ENCODE measurements around the gene COPG2. TPM values are rescaled to one million over a fixed set of nuclear protein-coding genes. Genes with fewer than 3 reads are reported as not detected.
A peak's percentile ranks its signal among the peaks of the same experiment; 100 is the strongest.
"Not testable (repeated sequence)": the region's sequence is repeated elsewhere in the genome, so short reads cannot be mapped to it uniquely, and the experiment has no call there.

Gene COPG2
- 19.3 and 20.9 TPM in 2 replicates for total RNA-seq

GRCh38 chr7:130668258-130669084, at the start of gene COPG2:
Gene COPG2, minus strand, starts transcription at chr7:130668748. Its CDS starts 80 bp downstream, at chr7:130668668.
- intact Hi-C loops (cut with micrococcal nuclease): loop anchor here (1.0 to 10.0 kb wide), 9 partner anchors 19 to 1444 kb away; partner anchors contain the start of genes AHCYL2, SMKR1, TMEM209 and UBE2H

GRCh38 chr7:130712416-130712815, 43.9 kb upstream of the COPG2 start:
- intact Hi-C loops (cut with micrococcal nuclease): no loop called here
- no peak for DNase-seq (ENCODE audit: low spot score)
- H3K4me3 Mint-ChIP-seq: no peak overlapping the region
- no peaks in the 10 kb centered on the region for H3K4me1 Mint-ChIP-seq (ENCODE audit: low read depth)
- no peaks in the 10 kb centered on the region for H3K36me3 Mint-ChIP-seq (ENCODE audit: low read depth)
- H3K9me3 Mint-ChIP-seq: no peaks in the 10 kb centered on the region
- H3K27me3 Mint-ChIP-seq (ENCODE audit: insufficient read depth): peaks cover 11% of the 10 kb centered on the region
- H3K27ac Mint-ChIP-seq: no peak overlapping the region

More at GRCh38 chr7:130668258-130669084, at the start of gene COPG2:
- H3K36me3 Mint-ChIP-seq (ENCODE audit: low read depth): no peaks in the 10 kb centered on the region
- DNase-seq (ENCODE audit: low spot score): peak; percentile 76
- H3K9me3 Mint-ChIP-seq: no peaks in the 10 kb centered on the region
- peaks cover 22% of the 10 kb centered on the region for H3K4me1 Mint-ChIP-seq (ENCODE audit: low read depth)
- H3K27me3 Mint-ChIP-seq (ENCODE audit: insufficient read depth): no peaks in the 10 kb centered on the region
- H3K27ac Mint-ChIP-seq: peak within 1 kb of the TSS; percentile 41
- H3K4me3 Mint-ChIP-seq: peak within 1 kb of the TSS; percentile 88

- DNase-seq (ENCODE audit: low spot score): no peak
- Mint-ChIP-seq H3K9me3 (peaks cover 13% of the 10 kb centered on the region), H3K36me3 (ENCODE audit: low read depth) (no peaks in the 10 kb centered on the region), H3K27ac (no peak overlapping the region), H3K4me1 (ENCODE audit: low read depth) (no peaks in the 10 kb centered on the region), H3K27me3 (ENCODE audit: insufficient read depth) (peaks cover 8% of the 10 kb centered on the region), H3K4me3 (no peak overlapping the region)
- intact Hi-C loops (cut with micrococcal nuclease): no loop called here
Measured at GRCh38 chr7:130708766-130709165, 40.2 kb upstream of the COPG2 start.

GRCh38 chr7:130708001-130708400, 39.5 kb upstream of the COPG2 start:
- Mint-ChIP-seq H3K27ac (no peak overlapping the region), H3K27me3 (ENCODE audit: insufficient read depth) (peaks cover 8% of the 10 kb centered on the region)
- intact Hi-C loops (cut with micrococcal nuclease): no loop called here

GRCh38 chr7:130703851-130704250, 35.3 kb upstream of the COPG2 start:
- no peak overlapping the region for H3K27ac Mint-ChIP-seq
- intact Hi-C loops (cut with micrococcal nuclease): no loop called here
- peaks cover 14% of the 10 kb centered on the region for H3K9me3 Mint-ChIP-seq
- no peaks in the 10 kb centered on the region for H3K4me1 Mint-ChIP-seq (ENCODE audit: low read depth)
- no peak for DNase-seq (ENCODE audit: low spot score)
- H3K36me3 Mint-ChIP-seq (ENCODE audit: low read depth): no peaks in the 10 kb centered on the region
- no peak overlapping the region for H3K4me3 Mint-ChIP-seq
- peaks cover 6% of the 10 kb centered on the region for H3K27me3 Mint-ChIP-seq (ENCODE audit: insufficient read depth)

More at GRCh38 chr7:130708001-130708400, 39.5 kb upstream of the COPG2 start:
- Mint-ChIP-seq H3K36me3 (ENCODE audit: low read depth) (no peaks in the 10 kb centered on the region), H3K9me3 (peaks cover 14% of the 10 kb centered on the region), H3K4me3 (no peak overlapping the region), H3K4me1 (ENCODE audit: low read depth) (no peaks in the 10 kb centered on the region)
- no peak for DNase-seq (ENCODE audit: low spot score)

- Mint-ChIP-seq H3K27ac (no peak overlapping the region), H3K27me3 (ENCODE audit: insufficient read depth) (peaks cover 8% of the 10 kb centered on the region)
- intact Hi-C loops (cut with micrococcal nuclease): no loop called here
Measured at GRCh38 chr7:130701650-130702049, 33.1 kb upstream of the COPG2 start.

GRCh38 chr7:130700760-130701159, 32.2 kb upstream of the COPG2 start:
- peaks cover 5% of the 10 kb centered on the region for H3K27me3 Mint-ChIP-seq (ENCODE audit: insufficient read depth)
- H3K4me3 Mint-ChIP-seq: no peak overlapping the region
- no peaks in the 10 kb centered on the region for H3K36me3 Mint-ChIP-seq (ENCODE audit: low read depth)
- H3K4me1 Mint-ChIP-seq (ENCODE audit: low read depth): no peaks in the 10 kb centered on the region
- H3K9me3 Mint-ChIP-seq: peaks cover 3% of the 10 kb centered on the region
- DNase-seq (ENCODE audit: low spot score): no peak
- no peak overlapping the region for H3K27ac Mint-ChIP-seq
- intact Hi-C loops (cut with micrococcal nuclease): no loop called here

More at GRCh38 chr7:130701650-130702049, 33.1 kb upstream of the COPG2 start:
- H3K9me3 Mint-ChIP-seq: peaks cover 11% of the 10 kb centered on the region
- no peak overlapping the region for H3K4me3 Mint-ChIP-seq
- H3K4me1 Mint-ChIP-seq (ENCODE audit: low read depth): no peaks in the 10 kb centered on the region
- no peak for DNase-seq (ENCODE audit: low spot score)
- H3K36me3 Mint-ChIP-seq (ENCODE audit: low read depth): no peaks in the 10 kb centered on the region

- Mint-ChIP-seq H3K4me1 (ENCODE audit: low read depth) (no peaks in the 10 kb centered on the region), H3K27ac (no peak overlapping the region), H3K27me3 (ENCODE audit: insufficient read depth) (peaks cover 5% of the 10 kb centered on the region), H3K9me3 (peaks cover 3% of the 10 kb centered on the region), H3K36me3 (ENCODE audit: low read depth) (no peaks in the 10 kb centered on the region), H3K4me3 (no peak overlapping the region)
- intact Hi-C loops (cut with micrococcal nuclease): no loop called here
- DNase-seq (ENCODE audit: low spot score): no peak
Measured at GRCh38 chr7:130699686-130700085, 31.1 kb upstream of the COPG2 start.

GRCh38 chr7:130697820-130698219, 29.3 kb upstream of the COPG2 start:
- peaks cover 3% of the 10 kb centered on the region for H3K27me3 Mint-ChIP-seq (ENCODE audit: insufficient read depth)
- no peak overlapping the region for H3K4me3 Mint-ChIP-seq
- no peak overlapping the region for H3K27ac Mint-ChIP-seq
- no peaks in the 10 kb centered on the region for H3K4me1 Mint-ChIP-seq (ENCODE audit: low read depth)
- intact Hi-C loops (cut with micrococcal nuclease): no loop called here
- DNase-seq (ENCODE audit: low spot score): no peak
- H3K9me3 Mint-ChIP-seq: no peaks in the 10 kb centered on the region
- H3K36me3 Mint-ChIP-seq (ENCODE audit: low read depth): no peaks in the 10 kb centered on the region

GRCh38 chr7:130695840-130696239, 27.3 kb upstream of the COPG2 start:
- peaks cover 3% of the 10 kb centered on the region for H3K27me3 Mint-ChIP-seq (ENCODE audit: insufficient read depth)
- H3K4me3 Mint-ChIP-seq: no peak overlapping the region
- intact Hi-C loops (cut with micrococcal nuclease): no loop called here
- H3K36me3 Mint-ChIP-seq (ENCODE audit: low read depth): no peaks in the 10 kb centered on the region
- H3K9me3 Mint-ChIP-seq: peaks cover 15% of the 10 kb centered on the region
- H3K4me1 Mint-ChIP-seq (ENCODE audit: low read depth): no peaks in the 10 kb centered on the region
- no peak overlapping the region for H3K27ac Mint-ChIP-seq
- no peak for DNase-seq (ENCODE audit: low spot score)

GRCh38 chr7:130692396-130692795, 23.8 kb upstream of the COPG2 start:
- peaks cover 15% of the 10 kb centered on the region for H3K9me3 Mint-ChIP-seq
- H3K27ac Mint-ChIP-seq; intact Hi-C loops (cut with micrococcal nuclease); H3K4me1 Mint-ChIP-seq (ENCODE audit: low read depth); H3K36me3 Mint-ChIP-seq (ENCODE audit: low read depth); H3K4me3 Mint-ChIP-seq; DNase-seq (ENCODE audit: low spot score); H3K27me3 Mint-ChIP-seq (ENCODE audit: insufficient read depth): not testable (repeated sequence)

GRCh38 chr7:130689683-130690082, 21.1 kb upstream of the COPG2 start:
- H3K4me1 Mint-ChIP-seq (ENCODE audit: low read depth): no peaks in the 10 kb centered on the region
- peaks cover 18% of the 10 kb centered on the region for H3K9me3 Mint-ChIP-seq
- H3K27ac Mint-ChIP-seq: no peak overlapping the region
- no peaks in the 10 kb centered on the region for H3K36me3 Mint-ChIP-seq (ENCODE audit: low read depth)
- no peak for DNase-seq (ENCODE audit: low spot score)
- no peak overlapping the region for H3K4me3 Mint-ChIP-seq
- intact Hi-C loops (cut with micrococcal nuclease): no loop called here
- H3K27me3 Mint-ChIP-seq (ENCODE audit: insufficient read depth): no peaks in the 10 kb centered on the region

- Mint-ChIP-seq H3K27ac (no peak overlapping the region), H3K4me1 (ENCODE audit: low read depth) (no peaks in the 10 kb centered on the region), H3K27me3 (ENCODE audit: insufficient read depth) (peaks cover 1% of the 10 kb centered on the region), H3K4me3 (no peak overlapping the region), H3K9me3 (peaks cover 3% of the 10 kb centered on the region), H3K36me3 (ENCODE audit: low read depth) (no peaks in the 10 kb centered on the region)
- intact Hi-C loops (cut with micrococcal nuclease): no loop called here
- DNase-seq (ENCODE audit: low spot score): no peak
Measured at GRCh38 chr7:130683026-130683425, 14.5 kb upstream of the COPG2 start.
